COLO829 (cell line): ENCODE data around the gene GPATCH11.

Experiments used
- DNase-seq: peaks from one replicate; pipeline ENCODE4 v3.0.0; 2012; ENCODE audit warnings: low spot score

GPATCH11 gene

DNA sequence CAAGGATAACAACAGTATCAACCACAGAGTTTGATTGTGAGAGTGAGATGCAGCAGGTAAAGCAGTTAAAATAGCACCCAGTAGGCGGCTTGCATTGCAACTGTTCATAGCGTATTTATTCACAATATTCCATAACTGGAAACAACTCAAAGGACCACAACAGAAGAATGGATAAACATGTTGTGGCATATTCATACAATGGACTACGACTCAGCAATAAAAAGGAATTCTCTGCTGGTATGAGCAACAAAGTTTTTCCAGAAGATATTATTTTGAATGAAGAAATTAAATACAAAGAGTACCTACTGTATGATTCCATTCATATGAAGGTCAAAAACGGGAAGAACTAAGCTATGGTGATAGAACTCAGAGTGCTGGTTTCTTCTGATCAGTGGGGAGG, 25.2 kb downstream of the GPATCH11 start:
- no peak for DNase-seq

DNA sequence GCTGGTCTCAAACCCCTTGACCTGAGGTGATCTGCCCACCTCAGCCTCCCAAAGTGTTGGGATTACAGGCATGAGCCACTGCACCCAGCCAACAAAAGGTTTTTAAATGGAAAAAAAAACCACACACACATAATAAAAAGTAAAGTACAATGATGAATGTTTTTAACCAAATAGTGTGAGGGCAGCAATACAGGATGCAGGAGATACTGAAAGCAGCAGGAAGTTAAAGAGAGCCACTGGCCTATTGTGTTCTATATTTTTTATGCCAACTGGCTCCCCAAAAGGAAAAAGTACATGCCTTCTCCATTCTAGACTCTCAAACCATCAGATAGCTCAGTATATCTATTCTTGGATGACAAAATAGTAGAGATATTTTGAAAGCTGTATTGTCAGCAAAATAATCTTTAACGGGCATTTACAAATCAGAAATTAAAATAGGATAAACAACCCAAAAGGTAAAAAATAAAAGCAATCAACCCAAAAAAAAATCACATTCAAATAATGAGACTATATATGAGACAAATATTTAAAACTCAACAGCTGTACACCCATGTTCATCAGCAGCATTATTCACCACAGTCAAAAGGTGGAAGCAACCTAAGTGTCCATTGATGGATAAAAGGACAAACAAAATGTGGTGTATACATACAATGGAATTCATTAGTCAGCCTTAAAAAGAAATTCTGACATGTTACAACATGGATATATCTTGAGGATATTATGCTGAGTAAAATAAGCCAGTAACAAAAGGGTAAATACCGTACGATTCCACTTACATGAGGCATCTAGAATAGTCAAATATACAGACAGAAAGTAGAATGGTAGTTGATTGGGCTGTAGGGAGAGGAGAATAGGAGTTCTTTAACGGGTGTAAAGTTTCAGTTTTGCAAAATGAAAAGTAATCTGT, 26.2 kb downstream of the GPATCH11 start:
- DNase-seq: no peak

DNA sequence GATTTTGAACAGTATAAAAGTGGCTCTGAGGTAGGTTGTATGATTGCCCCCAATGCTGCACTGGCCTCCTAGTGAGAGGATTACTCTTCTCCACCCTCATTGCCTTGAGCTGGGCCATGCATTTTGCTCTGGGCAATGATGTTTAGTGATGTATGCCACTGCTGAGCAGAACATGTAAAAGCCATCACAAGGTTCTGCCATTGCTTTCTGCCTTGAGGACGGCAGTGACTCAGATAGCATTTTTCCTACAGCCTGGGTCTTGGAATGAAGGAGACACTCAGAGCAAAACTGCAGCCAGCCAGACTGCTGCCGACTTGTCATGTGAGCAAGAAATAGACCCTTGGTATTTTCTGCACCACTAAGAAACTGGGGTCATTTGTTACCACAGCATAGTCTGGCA, 27.6 kb downstream of the GPATCH11 start:
- DNase-seq: no peak

DNA sequence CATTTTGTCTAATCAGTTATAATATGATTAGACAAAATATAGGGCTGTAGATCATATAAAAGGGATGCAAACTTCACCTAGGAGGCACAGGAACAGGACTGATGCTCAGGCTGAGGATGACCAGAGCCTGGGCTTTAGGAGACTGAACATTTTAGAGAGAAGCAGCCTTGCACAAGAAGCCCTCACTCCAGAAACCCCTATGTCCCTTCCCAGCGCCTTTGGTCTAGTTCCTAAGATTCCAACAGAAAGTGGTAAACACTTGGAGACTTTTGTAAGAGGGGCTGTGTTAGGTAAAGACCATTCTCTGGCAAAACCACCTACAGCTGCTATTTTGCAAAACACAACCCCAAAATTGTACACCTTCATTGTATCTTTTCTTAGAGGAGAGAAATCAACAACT, 33.2 kb downstream of the GPATCH11 start:
- DNase-seq: no peak

DNA sequence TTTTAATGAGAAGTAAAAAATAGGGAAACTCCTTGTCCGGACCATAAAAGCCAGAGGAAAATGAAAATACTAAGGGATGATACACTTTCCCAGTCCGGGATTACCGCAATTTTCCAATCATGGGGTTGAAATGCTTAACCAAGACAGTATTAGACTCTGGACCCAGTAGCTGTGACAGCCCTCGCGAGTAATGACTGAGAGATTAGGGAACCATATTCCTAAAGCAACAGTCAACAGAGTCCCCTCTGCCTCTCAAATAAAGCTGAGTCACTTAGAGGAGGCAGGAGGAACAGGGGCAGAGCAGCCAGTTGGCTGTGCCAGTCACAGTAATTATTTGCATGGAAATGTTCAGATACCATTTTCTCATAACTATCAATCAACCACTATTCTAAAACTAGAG, 34.8 kb downstream of the GPATCH11 start:
- no peak for DNase-seq

DNA sequence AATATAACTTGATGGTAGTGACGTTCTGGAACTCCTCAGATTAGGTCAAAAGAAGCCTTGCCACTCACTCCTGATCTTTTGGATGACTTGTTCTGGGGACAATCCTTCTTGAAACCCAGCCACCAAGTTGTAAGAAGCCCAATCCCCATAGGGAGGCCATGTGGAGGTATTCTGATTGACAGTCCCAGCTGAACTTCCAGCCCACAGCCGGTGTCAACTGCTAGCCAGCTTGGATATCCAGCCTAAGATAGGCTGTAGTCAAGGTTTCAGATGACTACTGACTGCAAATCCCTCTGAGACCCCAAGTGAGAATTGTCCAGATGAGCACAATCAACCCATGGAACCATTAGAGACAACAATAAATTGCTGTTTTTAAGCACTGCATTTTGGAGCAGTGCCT, 41.1 kb downstream of the GPATCH11 start:
- no peak for DNase-seq

DNA sequence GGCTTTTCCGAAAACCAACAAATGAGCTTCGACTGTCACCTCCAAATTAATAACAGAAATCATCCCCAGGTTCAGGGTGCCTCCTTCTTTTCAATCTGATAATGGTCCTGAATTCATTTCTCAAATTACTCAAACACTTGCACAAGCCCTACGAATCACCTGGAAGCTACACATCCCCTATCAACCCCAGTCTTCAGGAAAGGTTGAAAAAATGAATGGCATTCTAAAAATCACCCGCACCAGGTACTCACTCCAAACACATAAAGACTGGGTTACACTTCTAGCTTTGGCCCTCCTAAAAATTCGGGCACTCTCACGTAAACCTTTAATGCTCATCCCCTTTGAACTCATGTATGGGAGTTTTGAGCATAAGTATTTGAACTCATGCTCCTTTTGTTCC, 48.6 kb downstream of the GPATCH11 start:
- DNase-seq: no peak

DNA sequence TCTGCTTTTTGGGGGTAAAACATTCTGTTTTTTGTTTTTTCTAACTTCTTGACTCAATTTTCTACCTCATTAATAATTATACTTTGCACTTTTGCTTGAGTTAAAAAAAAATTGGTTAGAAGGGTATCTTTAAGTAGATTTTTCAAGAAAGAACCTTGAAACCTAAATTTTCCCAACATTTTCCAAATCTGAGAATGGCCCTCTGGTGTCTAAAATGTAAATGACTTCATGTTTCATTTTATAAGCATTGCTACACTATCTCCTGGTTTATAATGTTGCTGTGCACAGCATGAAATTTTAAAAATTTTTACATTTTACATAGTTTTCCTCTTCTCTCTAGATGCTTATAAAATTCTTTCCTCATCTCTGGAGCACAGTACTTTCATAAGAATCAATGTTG, 58.2 kb downstream of the GPATCH11 start:
- DNase-seq: no peak

DNA sequence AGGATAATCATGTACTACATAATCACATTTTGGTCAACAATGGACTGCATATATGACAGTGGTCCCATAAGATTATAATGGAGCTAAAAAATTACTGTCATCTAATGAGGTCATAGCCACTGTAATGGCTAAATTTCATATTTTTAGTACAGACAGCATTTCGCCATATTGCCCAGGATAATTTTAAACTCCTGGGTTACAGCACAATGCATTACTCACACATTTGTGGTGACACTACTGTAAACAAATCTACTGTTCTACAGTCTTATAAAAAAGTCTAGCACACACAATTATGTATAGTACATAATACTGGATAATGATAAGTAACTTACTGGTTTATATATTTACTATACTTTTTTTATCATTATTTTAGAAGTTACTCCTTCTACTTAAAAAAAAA, 59.7 kb downstream of the GPATCH11 start:
- DNase-seq: no peak

DNA sequence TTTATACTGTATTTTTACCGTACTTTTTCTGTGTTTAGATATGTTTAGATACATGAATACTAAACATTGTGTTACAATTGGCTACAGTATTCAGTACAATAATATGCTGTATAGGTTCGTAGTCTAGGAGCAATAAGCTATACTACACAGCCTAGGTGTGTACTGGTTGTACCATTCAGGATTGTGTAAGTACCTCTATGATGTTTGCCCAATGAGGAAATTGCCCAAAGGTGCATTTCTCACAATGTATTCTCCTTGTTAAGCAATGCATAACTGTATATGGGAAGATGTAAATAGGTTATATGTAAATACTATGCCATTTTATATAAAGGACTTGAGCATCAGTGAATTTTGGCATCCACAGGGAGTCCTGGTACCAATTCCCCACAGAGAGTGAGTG, 61.7 kb downstream of the GPATCH11 start:
- no peak for DNase-seq

DNA sequence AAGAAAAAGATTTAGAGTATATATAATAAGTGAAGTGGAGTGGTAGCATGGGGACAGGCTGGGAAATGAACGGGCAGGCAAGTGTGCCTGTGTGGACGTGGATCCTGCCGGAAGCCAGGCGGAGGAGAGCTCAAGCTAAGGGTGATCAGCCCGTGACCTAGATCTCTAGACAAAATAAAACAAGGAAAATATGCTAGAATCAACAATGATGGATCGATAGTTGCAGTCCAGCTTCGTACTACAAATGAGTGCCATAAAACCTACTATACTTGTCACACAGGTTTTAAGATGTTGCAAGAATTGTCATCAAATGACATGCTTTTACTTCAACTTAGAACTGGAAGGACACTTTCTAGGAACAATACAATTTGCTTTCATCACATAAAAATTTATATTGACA, 64.0 kb downstream of the GPATCH11 start:
- no peak for DNase-seq
